Colonic mucosa (tissue), 4 donors: ENCODE data around the gene SLC47A1. TPM values are rescaled to one million over a fixed set of nuclear protein-coding genes. Genes with fewer than 3 reads are reported as not detected.

ENCODE experiments used
- DNase-seq: peaks from one replicate; pipeline ENCODE4 v3.0.0-alpha.2; 2020
- H3K27ac ChIP-seq: fragments of 200-600 bp; one replicate; pipeline ENCODE4 v1.8.0; 2021
- H3K27me3 ChIP-seq: fragments of 200-600 bp; one replicate; pipeline ENCODE4 v1.8.0; 2021
- H3K36me3 ChIP-seq: fragments of 200-600 bp; one replicate; pipeline ENCODE4 v1.8.0; 2021
- H3K4me1 ChIP-seq: fragments of 200-600 bp; one replicate; pipeline ENCODE4 v1.8.0; 2021; ENCODE audit warnings: mild to moderate bottlenecking
- H3K4me3 ChIP-seq: fragments of 200-600 bp; one replicate; pipeline ENCODE4 v1.8.0; 2021
- H3K9ac ChIP-seq, 2 donors: one replicate each; pipeline ENCODE4 v1.7.0; 2013; ENCODE audit warnings: control low read depth in 2 of 2, low read depth in 2 of 2, low read length in 2 of 2
- H3K9me3 ChIP-seq: fragments of 200-600 bp; one replicate; pipeline ENCODE4 v1.8.0; 2021
- intact Hi-C: fragments of 100-400 bp; cut with DNase I; formaldehyde crosslinking; loops from one replicate; pipeline ENCODE4 v1.14.1; 2022
- total RNA-seq, 2 donors: library from RNA; stranded (reverse); fragmentation: NEBNext Ultra II Directional in 1 of 2; extraction: Animal tissue kit (Norgen Biotek cat#: 25700) in 1 of 2; gene quantifications; one replicate each; pipeline ENCODE4 v1.2.1, GENCODE V29; 2021
- TF ChIP-seq, protein P1 (sequence below): fragments of 200-600 bp; IDR thresholded peaks from one replicate; pipeline ENCODE4 v1.8.0; 2022; ENCODE audit warnings: antibody characterized with exemption, mild to moderate bottlenecking
- donor health status: healthy.
- donor health status: DM: no; HTN: no; CAD: no.
- donor health status: DM: no; HTN: no; CAD: no.

Gene SLC47A1
- total RNA-seq, 2 donors from 2014 or later = 0.37 to 1.0 TPM

DNA sequence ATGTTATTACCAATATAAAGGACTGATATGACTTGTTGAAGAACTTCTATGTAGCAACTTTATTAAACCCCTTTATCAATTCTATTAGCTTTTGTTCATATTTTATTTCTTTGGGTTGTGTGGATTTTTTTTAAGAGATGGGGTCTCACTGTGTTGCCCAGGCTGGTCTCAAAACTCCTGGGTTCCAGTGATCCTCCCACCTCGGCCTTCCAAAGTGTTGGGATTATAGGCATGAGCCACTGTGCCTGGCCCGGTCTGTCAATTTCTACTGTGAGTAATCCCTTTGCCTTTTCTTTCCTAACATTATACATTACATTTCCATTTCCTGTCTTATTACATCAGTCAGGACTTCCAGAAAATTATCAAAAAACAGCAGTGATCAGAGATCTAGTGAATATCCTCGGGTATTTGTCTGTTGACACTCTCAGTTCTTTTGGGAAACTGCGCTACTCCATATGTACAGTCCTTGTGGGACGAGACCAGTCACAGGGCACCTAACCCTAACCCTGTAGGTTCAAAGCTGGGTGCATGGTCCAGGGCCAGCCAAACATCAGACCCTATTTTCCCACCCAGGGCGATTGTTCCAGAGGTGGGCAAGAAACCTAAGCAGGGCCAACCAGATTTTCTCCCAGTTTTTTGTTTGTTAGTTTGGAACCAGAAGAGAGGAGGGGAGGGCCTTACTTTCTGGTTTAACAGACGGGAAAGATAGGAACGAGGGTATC, 1.7 kb upstream of the SLC47A1 start:
- H3K9ac ChIP-seq = no peak overlapping the region
- intact Hi-C loops = no loop called here

DNA sequence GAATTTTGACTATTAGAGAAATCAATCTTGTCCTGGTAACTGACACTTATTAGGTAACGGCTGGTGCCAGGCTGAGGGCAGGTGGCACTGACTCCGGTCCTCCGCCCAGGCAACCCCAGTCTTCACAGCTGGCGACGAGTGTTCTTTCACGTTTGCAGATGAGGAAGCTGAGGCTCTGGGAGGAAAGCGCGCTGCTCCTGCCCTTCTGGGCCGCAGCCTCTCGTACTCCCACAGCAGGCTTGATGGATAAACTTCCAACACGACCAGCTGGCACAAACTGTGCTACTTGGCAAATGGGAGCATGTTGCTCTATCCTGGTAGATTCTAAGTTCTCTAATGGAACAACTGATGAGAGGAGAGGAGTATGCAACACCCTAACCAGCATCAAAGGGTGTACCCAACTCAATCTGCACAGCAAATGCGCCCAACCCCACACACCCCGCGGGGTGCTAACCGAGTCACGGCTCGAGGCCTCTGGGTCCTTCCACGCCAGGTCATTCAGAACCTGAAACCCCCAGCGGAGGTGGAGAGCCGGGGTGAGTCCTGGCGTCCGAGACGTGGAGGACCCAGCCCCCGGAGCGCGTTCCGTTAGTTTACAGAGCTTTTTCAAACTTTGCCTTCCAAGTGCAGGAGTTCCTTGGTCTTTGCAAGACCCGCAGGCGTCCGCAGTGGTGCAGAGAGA, 477 bp upstream of the SLC47A1 start:
- Histone ChIP-seq H3K9me3 (no peaks in the 10 kb centered on the region), H3K9ac (no peak overlapping the region), H3K4me1 (no peaks in the 10 kb centered on the region), H3K27ac (no peak overlapping the region), H3K36me3 (no peaks in the 10 kb centered on the region), H3K27me3 (peaks cover 31% of the 10 kb centered on the region), H3K4me3 (peak overlapping the region; percentile 45)
- TF ChIP-seq, protein P1, sequence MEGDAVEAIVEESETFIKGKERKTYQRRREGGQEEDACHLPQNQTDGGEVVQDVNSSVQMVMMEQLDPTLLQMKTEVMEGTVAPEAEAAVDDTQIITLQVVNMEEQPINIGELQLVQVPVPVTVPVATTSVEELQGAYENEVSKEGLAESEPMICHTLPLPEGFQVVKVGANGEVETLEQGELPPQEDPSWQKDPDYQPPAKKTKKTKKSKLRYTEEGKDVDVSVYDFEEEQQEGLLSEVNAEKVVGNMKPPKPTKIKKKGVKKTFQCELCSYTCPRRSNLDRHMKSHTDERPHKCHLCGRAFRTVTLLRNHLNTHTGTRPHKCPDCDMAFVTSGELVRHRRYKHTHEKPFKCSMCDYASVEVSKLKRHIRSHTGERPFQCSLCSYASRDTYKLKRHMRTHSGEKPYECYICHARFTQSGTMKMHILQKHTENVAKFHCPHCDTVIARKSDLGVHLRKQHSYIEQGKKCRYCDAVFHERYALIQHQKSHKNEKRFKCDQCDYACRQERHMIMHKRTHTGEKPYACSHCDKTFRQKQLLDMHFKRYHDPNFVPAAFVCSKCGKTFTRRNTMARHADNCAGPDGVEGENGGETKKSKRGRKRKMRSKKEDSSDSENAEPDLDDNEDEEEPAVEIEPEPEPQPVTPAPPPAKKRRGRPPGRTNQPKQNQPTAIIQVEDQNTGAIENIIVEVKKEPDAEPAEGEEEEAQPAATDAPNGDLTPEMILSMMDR = no peak
- no peak for DNase-seq
- intact Hi-C loops = no loop called here

More for the DNA sequence above, 1.7 kb upstream of the SLC47A1 start:
- TF ChIP-seq, protein P1 = no peak
- DNase-seq = no peak
- no peak overlapping the region for H3K27ac ChIP-seq
- no peaks in the 10 kb centered on the region for H3K4me1 ChIP-seq
- H3K4me3 ChIP-seq = no peak overlapping the region
- no peaks in the 10 kb centered on the region for H3K9me3 ChIP-seq
- H3K36me3 ChIP-seq = no peaks in the 10 kb centered on the region
- peaks cover 31% of the 10 kb centered on the region for H3K27me3 ChIP-seq

DNA sequence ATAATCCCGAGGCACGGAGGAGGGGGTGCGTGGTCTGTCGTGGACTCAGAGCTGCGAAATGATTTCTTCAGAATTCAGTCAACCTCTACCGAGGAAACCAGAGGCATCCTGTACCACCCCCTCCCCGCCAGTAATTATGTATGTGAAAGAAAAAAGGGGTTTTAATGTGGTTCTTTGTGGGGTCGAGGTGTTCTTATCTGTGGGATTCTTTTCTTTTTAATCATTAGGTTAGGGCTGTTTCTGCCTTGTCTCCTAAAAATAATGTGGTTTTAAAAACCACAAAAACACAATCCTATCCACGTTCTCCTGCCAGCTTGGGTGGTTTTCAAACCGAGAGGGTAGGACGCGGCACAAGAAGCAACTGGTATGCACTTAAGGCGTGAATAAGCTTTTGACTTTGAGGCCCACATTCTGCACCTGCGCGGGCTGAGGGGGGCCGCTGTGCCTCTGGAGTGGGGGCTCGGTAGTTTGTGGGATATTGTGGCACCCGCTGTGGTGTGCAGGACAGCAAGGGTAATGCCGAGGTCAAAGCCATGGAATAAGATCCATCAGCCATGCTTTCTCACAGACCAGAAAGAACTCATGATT, 1.0 kb downstream of the SLC47A1 start:
- Histone ChIP-seq H3K9ac (no peak overlapping the region), H3K36me3 (no peaks in the 10 kb centered on the region), H3K27ac (no peak overlapping the region), H3K9me3 (no peaks in the 10 kb centered on the region), H3K4me3 (peak overlapping the region; percentile 45), H3K4me1 (no peaks in the 10 kb centered on the region), H3K27me3 (peaks cover 31% of the 10 kb centered on the region)
- no peak for DNase-seq
- intact Hi-C loops = no loop called here
- TF ChIP-seq, protein P1 = no peak

DNA sequence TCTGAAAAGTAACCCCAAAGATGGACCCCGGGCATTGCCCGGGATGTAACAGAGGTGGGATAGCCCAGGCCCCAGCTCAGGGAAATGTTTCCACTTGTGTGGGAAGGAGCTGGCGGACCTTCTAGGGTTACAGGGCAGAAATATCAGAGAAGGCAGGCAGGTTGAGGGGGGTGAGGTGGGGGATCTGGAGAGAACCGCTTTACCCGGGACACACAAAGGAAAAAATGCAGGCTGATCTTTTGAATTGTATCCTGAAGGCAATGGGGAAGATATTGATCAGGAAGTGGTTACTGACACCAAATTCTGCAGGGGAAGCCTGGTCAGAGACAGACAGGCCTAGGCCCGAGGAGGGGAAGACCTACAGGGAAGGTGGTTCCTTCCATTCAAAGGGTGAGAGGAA, 3.5 kb downstream of the SLC47A1 start:
- no peak for DNase-seq
- Histone ChIP-seq H3K4me3 (no peak overlapping the region), H3K36me3 (no peaks in the 10 kb centered on the region), H3K4me1 (no peaks in the 10 kb centered on the region), H3K9me3 (no peaks in the 10 kb centered on the region), H3K9ac (no peak overlapping the region), H3K27ac (no peak overlapping the region), H3K27me3 (peaks cover 31% of the 10 kb centered on the region)
- TF ChIP-seq, protein P1 = no peak
- intact Hi-C loops = no loop called here

DNA sequence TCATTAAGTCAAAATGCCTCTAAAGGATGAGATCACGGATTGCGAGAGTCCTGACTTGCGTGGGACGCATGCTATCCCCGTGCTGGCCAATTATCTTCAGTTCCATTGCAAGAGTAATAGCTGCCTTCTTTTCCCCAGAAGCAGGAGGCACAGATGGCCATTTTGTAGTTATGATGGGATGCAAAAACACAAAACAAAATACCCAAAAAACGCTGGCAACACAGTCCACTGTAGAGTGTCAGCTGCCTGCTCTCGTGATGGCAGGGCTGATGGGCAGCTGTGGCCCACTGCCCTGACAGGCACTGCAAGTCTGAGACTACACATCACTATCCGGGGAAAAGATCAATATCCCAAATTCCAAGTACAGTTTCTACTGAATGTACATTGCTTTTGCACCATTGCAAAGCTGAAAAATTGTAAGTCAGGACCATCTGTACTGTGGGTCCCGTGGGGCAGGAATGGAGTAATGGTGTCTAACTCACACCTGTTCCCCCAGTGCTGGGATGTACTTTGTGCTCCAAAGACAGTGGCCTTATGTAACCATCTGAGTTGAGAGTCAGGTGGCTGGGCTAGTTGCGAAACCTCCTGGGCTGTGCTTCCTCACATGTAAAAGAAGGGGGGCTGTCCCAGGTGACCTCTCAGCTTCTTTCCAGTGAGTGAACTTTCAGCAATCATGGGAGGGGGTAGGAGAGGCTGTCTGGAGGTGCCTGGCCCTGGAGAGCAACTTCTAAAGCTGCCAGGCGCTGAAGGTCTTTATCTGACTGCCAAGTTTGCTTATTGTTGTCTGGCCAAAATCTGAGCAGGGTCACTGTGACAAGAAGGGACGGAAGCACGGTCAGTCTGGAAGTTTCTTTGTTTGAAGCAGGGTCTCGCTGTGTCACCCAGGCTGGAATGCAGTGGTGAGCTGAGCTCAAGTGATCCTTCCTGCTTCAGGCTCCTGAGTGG, 4.7 kb downstream of the SLC47A1 start:
- intact Hi-C loops = no loop called here
- no peaks in the 10 kb centered on the region for H3K4me1 ChIP-seq
- H3K9me3 ChIP-seq = no peaks in the 10 kb centered on the region
- H3K36me3 ChIP-seq = no peaks in the 10 kb centered on the region
- no peak overlapping the region for H3K4me3 ChIP-seq
- peaks cover 23% of the 10 kb centered on the region for H3K27me3 ChIP-seq
- TF ChIP-seq, protein P1 = no peak
- no peak overlapping the region for H3K9ac ChIP-seq
- H3K27ac ChIP-seq = no peak overlapping the region
- DNase-seq = no peak
